ENCODE data around the gene EHBP1L1.

DNA sequence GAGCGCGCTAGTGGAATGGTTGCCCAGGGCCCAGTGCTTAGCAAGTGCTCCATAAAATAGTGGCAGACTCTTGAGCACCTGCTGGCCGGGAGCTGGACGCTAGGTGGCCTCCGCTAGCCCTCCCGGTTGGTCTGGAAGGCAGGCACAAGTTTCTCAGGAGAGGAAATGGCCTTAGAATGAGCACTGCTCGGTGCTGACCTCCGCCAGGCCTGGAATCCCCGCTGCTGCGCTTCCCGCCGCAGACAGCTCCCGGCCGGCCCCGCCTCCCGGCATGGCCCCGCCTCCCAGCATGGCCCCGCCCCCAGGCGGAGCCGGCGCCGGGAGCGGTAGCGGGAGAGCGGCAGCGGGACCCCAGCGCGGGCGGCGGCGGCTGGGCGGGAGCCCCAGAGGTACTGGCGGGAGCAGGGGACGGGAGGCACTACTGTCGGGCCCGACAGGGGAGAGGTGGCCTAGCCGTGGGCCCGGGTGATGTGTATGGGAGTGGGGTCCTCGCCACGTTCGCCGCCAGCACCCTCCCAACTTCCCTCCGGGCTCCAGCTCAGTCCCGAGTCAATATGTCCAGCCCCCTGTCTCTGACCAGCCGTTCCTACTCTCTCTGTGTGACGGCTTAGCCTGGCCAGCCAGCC, 62.1 kb downstream of the EHBP1L1 start, which contains the start of gene SIPA1:
- no peak for TF ChIP-seq EZH2 (IDR thresholded peaks at IDR 0.05; ENCODE audit: insufficient read depth, low read length)
- peak; percentile 40 for TF ChIP-seq CTCF (IDR thresholded peaks at IDR 0.05; ENCODE audit: insufficient read depth, low read depth, low read length)
